GM12878 (cell line): ENCODE results near the gene CFAP91. TPM values are rescaled to one million over a fixed set of nuclear protein-coding genes. Genes with fewer than 3 reads are reported as not detected.

ENCODE experiments used
- ATAC-seq: fragments of 200-7000 bp; cut with Tn5 transposase; 3 replicates; pipeline ENCODE4 v1.9.1; 2020; ENCODE audit warnings: mild to moderate bottlenecking, moderate library complexity
- BruUV-seq: library from RNA; stranded (reverse); fragments of 400-500 nt; replicated peaks from 2 replicates; lab custom pipeline; 2021; lab: Mats Ljungman, UMichigan
- CTCF ChIA-PET: fragments of 300-600 bp; sonication (Branson Sonifier 250); formaldehyde crosslinking; extraction: SDS; loops from one replicate; lab custom pipeline; 2021; ENCODE audit warnings: inconsistent platforms; lab: Yijun Ruan, JAX
- POLR2A ChIA-PET: fragments of 350-600 bp; formaldehyde crosslinking; extraction: SDS; loops from one replicate; lab custom pipeline; 2021; ENCODE audit warnings: inconsistent platforms; lab: Charles Lee
- RAD21 ChIA-PET: fragments of 300-600 bp; sonication (Branson Sonifier 250); formaldehyde crosslinking; loops from one replicate; lab custom pipeline; 2023; ENCODE audit warnings: antibody characterized with exemption; ENCODE audit not compliant: unreplicated experiment; lab: Charles Lee
- SMC1A ChIA-PET: fragments of 300-600 bp; sonication (Branson Sonifier 250); formaldehyde crosslinking; loops from one replicate; lab custom pipeline; 2023; ENCODE audit not compliant: unreplicated experiment, uncharacterized antibody; lab: Charles Lee
- DNase-seq: peaks from one replicate; pipeline ENCODE4 v3.0.0-alpha.2; 2011; ENCODE audit warnings: low read depth, low spot score
- FAIRE-seq: peaks from 3 replicates; lab custom pipeline; 2011; peaks lifted over from hg19 to GRCh38; lab: Jason Lieb, UNC
- H2AFZ ChIP-seq: 2 replicates; pipeline ENCODE4 v1.6.0; 2011; ENCODE audit warnings: low read depth, low read length, control low read depth; ENCODE audit not compliant: control insufficient read depth
- H3K27ac ChIP-seq: 2 replicates; pipeline ENCODE4 v1.5.1; 2011; ENCODE audit warnings: control low read depth; ENCODE audit not compliant: control insufficient read depth, insufficient read depth
- H3K27me3 ChIP-seq, 2 experiments: replicated peaks in 1 of 2; 2 replicates each; pipeline versions ENCODE4 v1.6.0 to v1.6.1; 2011; ENCODE audit warnings: low read length in 1 of 2; ENCODE audit not compliant: control insufficient read depth in 2 of 2, insufficient read depth in 2 of 2
- H3K36me3 ChIP-seq, 2 experiments: 2 replicates each; pipeline ENCODE4 v1.5.1; 2011; ENCODE audit warnings: low read length in 1 of 2; ENCODE audit not compliant: control insufficient read depth in 2 of 2, insufficient read depth in 2 of 2
- H3K4me1 ChIP-seq: 2 replicates; pipeline ENCODE4 v1.6.1; 2011; ENCODE audit warnings: mild to moderate bottlenecking, low read length, moderate library complexity, mixed read lengths; ENCODE audit not compliant: control insufficient read depth, insufficient read depth
- H3K4me2 ChIP-seq: 2 replicates; pipeline ENCODE4 v1.6.0; 2011; ENCODE audit warnings: control low read depth; ENCODE audit not compliant: control insufficient read depth, insufficient read depth
- H3K4me3 ChIP-seq: fragments of 200-600 bp; sonication (generic); 2 replicates; pipeline ENCODE4 v1.5.1; 2016
- H3K79me2 ChIP-seq: 2 replicates; pipeline ENCODE4 v1.6.0; 2011; ENCODE audit warnings: low read length; ENCODE audit not compliant: control insufficient read depth, insufficient read depth
- H3K9ac ChIP-seq: 2 replicates; pipeline ENCODE4 v1.8.0; 2011; ENCODE audit warnings: low read length, control low read depth, mixed read lengths; ENCODE audit not compliant: control insufficient read depth, insufficient read depth
- H3K9me3 ChIP-seq: replicated peaks from 3 replicates; pipeline ENCODE4 v1.5.1; 2011; ENCODE audit warnings: mild to moderate bottlenecking, low read length; ENCODE audit not compliant: control insufficient read depth, insufficient read depth
- H4K20me1 ChIP-seq: 2 replicates; pipeline ENCODE4 v1.6.0; 2011; ENCODE audit not compliant: control insufficient read depth, insufficient read depth
- EGR1 ChIP-seq, 2 experiments: IDR thresholded peaks; 1 replicate in 1 of 2; 2 replicates in 1 of 2; pipeline ENCODE4 v1.6.1; 2011 to 2012; ENCODE audit warnings: low read depth in 2 of 2, low read length in 2 of 2, borderline replicate concordance in 1 of 2, mild to moderate bottlenecking in 1 of 2, moderate library complexity in 1 of 2
- HDAC2 ChIP-seq: fragments of 200-600 bp; sonication (generic); IDR thresholded peaks from 2 replicates; pipeline ENCODE4 v1.6.1; 2017
- HDAC6 ChIP-seq: fragments of 200-600 bp; sonication (generic); IDR thresholded peaks from one replicate; pipeline ENCODE4 v1.8.0; 2017; ENCODE audit warnings: antibody characterized with exemption; ENCODE audit not compliant: unreplicated experiment
- HDGF ChIP-seq: fragments of 450-650 bp; IDR thresholded peaks from 2 replicates; pipeline ENCODE4 v1.6.1; 2016; ENCODE audit warnings: antibody characterized with exemption
- JUND ChIP-seq: IDR thresholded peaks from 2 replicates; pipeline ENCODE4 v1.6.1; 2012; ENCODE audit warnings: low read depth, mild to moderate bottlenecking, low read length, improper control_type of control experiment, moderate library complexity
- PAX8 ChIP-seq: fragments of 450-650 bp; IDR thresholded peaks from 2 replicates; pipeline ENCODE4 v1.6.1; 2017; ENCODE audit warnings: mild to moderate bottlenecking, moderate library complexity
- PML ChIP-seq: IDR thresholded peaks from 2 replicates; pipeline ENCODE4 v1.6.1; 2012; ENCODE audit warnings: low read length, inconsistent platforms
- POLR2A ChIP-seq: IDR thresholded peaks from 2 replicates; pipeline ENCODE4 v1.6.1; 2011; ENCODE audit warnings: low read depth, mild to moderate bottlenecking, low read length
- POLR2AphosphoS5 ChIP-seq: IDR thresholded peaks from 2 replicates; pipeline ENCODE4 v1.6.1; 2011; ENCODE audit warnings: mild to moderate bottlenecking, low read length, inconsistent platforms
- RB1 ChIP-seq: fragments of 450-650 bp; formaldehyde crosslinking; IDR thresholded peaks from 2 replicates; pipeline ENCODE4 v1.6.1; 2017; ENCODE audit warnings: mild to moderate bottlenecking, borderline replicate concordance
- RBBP5 ChIP-seq: fragments of 200-600 bp; sonication (generic); conservative IDR thresholded peaks from 2 replicates; pipeline ENCODE4 v1.6.1; 2016
- RELA ChIP-seq: fragments of 450-650 bp; IDR thresholded peaks from 2 replicates; pipeline ENCODE4 v1.8.0; 2014; ENCODE audit warnings: borderline replicate concordance; ENCODE audit not compliant: partially characterized antibody
- TARDBP ChIP-seq: IDR thresholded peaks from 2 replicates; pipeline ENCODE4 v1.6.1; 2016; ENCODE audit warnings: borderline replicate concordance
- TCF12 ChIP-seq: IDR thresholded peaks from 2 replicates; pipeline ENCODE4 v1.6.1; 2011; ENCODE audit warnings: low read depth, mild to moderate bottlenecking, low read length
- TCF7 ChIP-seq: IDR thresholded peaks from 2 replicates; pipeline ENCODE4 v1.6.1; 2014; ENCODE audit warnings: antibody characterized with exemption, borderline replicate concordance
- ZNF384 ChIP-seq: IDR thresholded peaks from 2 replicates; pipeline ENCODE4 v1.6.1; 2012; ENCODE audit warnings: low read depth, mild to moderate bottlenecking, low read length, improper control_type of control experiment, borderline replicate concordance
- WGBS: methylation state at CpG from one replicate; pipeline ENCODE4 v1.1.6; 2016; ENCODE audit warnings: low lambda C conversion rate; ENCODE audit not compliant: insufficient replicate concordance, insufficient coverage; ENCODE audit errors: missing lambda C conversion rate; 5-methylcytosine and 5-hydroxymethylcytosine counted together
- in situ Hi-C: fragments of 300-500 bp; cut with MboI; formaldehyde crosslinking; loops from 9 replicates; pipeline ENCODE4 v1.14.3; 2018; ENCODE audit warnings: mixed read lengths
- intact Hi-C: fragments of 100-400 bp; cut with micrococcal nuclease; formaldehyde crosslinking; loops from one replicate; pipeline ENCODE4 v1.14.2; 2022; ENCODE audit not compliant: unreplicated experiment
- polyA plus RNA-seq, 11 experiments: library from polyadenylated mRNA; depleted of rRNA in 4 of 11; unstranded in 6 of 11; stranded (reverse) in 5 of 11; fragments of >200 nt; fragmentation: Nextera tagmentation in 4 of 11; fragmentation: Illumina TruSeq in 1 of 11; extraction: Ambion mirVana in 4 of 11; extraction: Trizol in 1 of 11; gene quantifications; 1 replicate in 1 of 11; 2 replicates in 10 of 11; pipeline versions ENCODE4 v1.2.1 to v1.2.3, GENCODE V29; 2011 to 2016; ENCODE audit warnings: inconsistent platforms in 2 of 11, missing spikeins in 2 of 11, low read depth in 1 of 11
- total RNA-seq, 4 experiments: library from RNA; depleted of rRNA in 3 of 4; stranded (reverse); fragments of >200 nt in 3 of 4; fragmentation: Illumina TruSeq in 1 of 4; extraction: Trizol in 1 of 4; gene quantifications; 2 replicates each; pipeline versions ENCODE4 v1.2.1 to v1.2.3, GENCODE V29; 2013 to 2021
- TF ChIP-seq, protein P1 (sequence below): fragments of 450-650 bp; IDR thresholded peaks from 2 replicates; pipeline ENCODE4 v1.6.1; 2017; ENCODE audit warnings: low read depth, mild to moderate bottlenecking, moderate library complexity
- TF ChIP-seq, protein P2 (sequence below): IDR thresholded peaks from 2 replicates; pipeline ENCODE4 v1.6.1; 2011; ENCODE audit warnings: low read depth, mild to moderate bottlenecking, low read length, moderate library complexity, borderline replicate concordance; ENCODE audit errors: extremely low read depth
- TF ChIP-seq, protein P3 (sequence below): fragments of 450-650 bp; IDR thresholded peaks from 2 replicates; pipeline ENCODE4 v1.6.1; 2017; ENCODE audit warnings: mild to moderate bottlenecking, moderate library complexity

CFAP91 gene
- total and polyA plus RNA-seq, 10 of the 15 experiments (the other 5 are each of a cell fraction or from before 2014, with no cell fraction given) = 0.03 to 2.2 (median 0.92) TPM

DNA sequence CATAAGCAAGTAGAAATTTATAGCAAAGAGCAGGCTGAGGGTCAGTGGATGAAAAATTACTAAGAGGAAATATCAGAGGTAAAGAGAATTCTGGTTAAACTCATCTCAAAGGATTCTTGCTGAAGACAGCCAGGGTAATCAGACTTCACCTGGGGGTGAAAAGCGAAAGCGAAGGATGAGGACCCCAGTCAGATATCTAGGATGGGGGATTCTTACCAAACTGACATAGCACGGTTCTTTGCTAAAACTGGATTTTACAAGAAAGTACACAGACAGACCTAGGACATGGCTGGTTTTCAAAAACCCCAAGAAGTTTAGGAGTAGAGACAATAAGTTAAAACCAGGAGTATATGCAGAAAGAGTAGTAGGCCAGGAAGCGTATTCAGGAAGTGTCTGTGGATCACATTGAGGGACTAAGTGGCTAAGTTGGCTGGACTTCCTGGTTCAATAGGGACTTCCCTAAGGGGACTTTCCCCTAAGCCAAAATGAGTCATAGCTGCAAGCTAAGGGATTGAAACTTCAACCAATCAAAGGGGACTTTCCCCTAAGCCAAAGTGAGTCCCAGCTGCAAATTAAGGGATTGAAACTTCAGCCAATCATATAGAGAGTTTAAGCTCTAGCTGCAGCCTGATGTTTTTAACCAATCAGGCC is 2.4 kb upstream of the CFAP91 start:
- peaks cover 15% of the 10 kb centered on the region for H3K9me3 ChIP-seq
- no peaks in the 10 kb centered on the region for H4K20me1 ChIP-seq
- FAIRE-seq (peak; percentile 49), ATAC-seq (peak; percentile 54), DNase-seq (peak; percentile 74)
- intact Hi-C loops (loop anchor here (1.0 to 10.0 kb wide), 2 partner anchors 110 to 394 kb away; partner anchors contain the start of gene GSK3B), in situ Hi-C loops (no loop called here)
- H3K9ac ChIP-seq = 0 out of 2 replicates have a peak overlapping the region, but pooled peaks have one; percentile 2
- TSS peak; percentile 99 for BruUV-seq
- no peaks in the 10 kb centered on the region for H3K27me3 ChIP-seq
- H3K79me2 ChIP-seq = no peaks in the 10 kb centered on the region; the same call in 1 of the 2 replicates
- H3K4me1 ChIP-seq = peaks cover 38% of the 10 kb centered on the region
- no peak overlapping the region for H3K4me3 ChIP-seq
- RAD21 ChIA-PET = interaction anchor here (1.0 to 1.8 kb wide), 4 partner anchors 20 to 144 kb away, joined by 4 to 5 read pairs (median 4); no protein-coding TSS in a partner anchor
- CTCF ChIA-PET = interaction anchor here (1.3 to 1.7 kb wide), 2 partner anchors 19 to 99 kb away, joined by 3 to 8 read pairs; no protein-coding TSS in a partner anchor
- 29% methylated on average over 4 of the region's 4 CpGs for WGBS
- H3K4me2 ChIP-seq = peak overlapping the region; percentile 66
- POLR2A ChIA-PET = no interaction called here
- SMC1A ChIA-PET = interaction anchor here (0.7 to 2.0 kb wide), 7 partner anchors 8 to 238 kb away, joined by 3 to 5 read pairs (median 4); partner anchors contain the start of gene TMEM39A
- H3K27ac ChIP-seq = peak overlapping the region; percentile 96
- H2AFZ ChIP-seq = peak overlapping the region; percentile 47
- H3K36me3 ChIP-seq = no peaks in the 10 kb centered on the region
- no peak for TF ChIP-seq TCF7
- TF ChIP-seq RB1 = no peak
- no peak for TF ChIP-seq TARDBP
- TF ChIP-seq RELA = peak; percentile 100
- TF ChIP-seq, protein P1, sequence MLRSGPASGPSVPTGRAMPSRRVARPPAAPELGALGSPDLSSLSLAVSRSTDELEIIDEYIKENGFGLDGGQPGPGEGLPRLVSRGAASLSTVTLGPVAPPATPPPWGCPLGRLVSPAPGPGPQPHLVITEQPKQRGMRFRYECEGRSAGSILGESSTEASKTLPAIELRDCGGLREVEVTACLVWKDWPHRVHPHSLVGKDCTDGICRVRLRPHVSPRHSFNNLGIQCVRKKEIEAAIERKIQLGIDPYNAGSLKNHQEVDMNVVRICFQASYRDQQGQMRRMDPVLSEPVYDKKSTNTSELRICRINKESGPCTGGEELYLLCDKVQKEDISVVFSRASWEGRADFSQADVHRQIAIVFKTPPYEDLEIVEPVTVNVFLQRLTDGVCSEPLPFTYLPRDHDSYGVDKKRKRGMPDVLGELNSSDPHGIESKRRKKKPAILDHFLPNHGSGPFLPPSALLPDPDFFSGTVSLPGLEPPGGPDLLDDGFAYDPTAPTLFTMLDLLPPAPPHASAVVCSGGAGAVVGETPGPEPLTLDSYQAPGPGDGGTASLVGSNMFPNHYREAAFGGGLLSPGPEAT = peak; percentile 99
- TF ChIP-seq, protein P2, sequence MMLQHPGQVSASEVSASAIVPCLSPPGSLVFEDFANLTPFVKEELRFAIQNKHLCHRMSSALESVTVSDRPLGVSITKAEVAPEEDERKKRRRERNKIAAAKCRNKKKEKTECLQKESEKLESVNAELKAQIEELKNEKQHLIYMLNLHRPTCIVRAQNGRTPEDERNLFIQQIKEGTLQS = no peak
- peak; percentile 57; the same call in 1 of the 2 replicates for TF ChIP-seq POLR2AphosphoS5
- TF ChIP-seq POLR2A = no peak
- TF ChIP-seq TCF12 = peak; percentile 76
- TF ChIP-seq PML = no peak
- no peak for TF ChIP-seq ZNF384
- TF ChIP-seq HDAC2 = no peak
- peak; percentile 58; the same call in 1 of the 2 replicates for TF ChIP-seq HDGF
- no peak for TF ChIP-seq EGR1 (IDR thresholded peaks at IDR 0.05; ENCODE audit: borderline replicate concordance in 1 of 2, low read depth in 2 of 2, low read length in 2 of 2)
- no peak for TF ChIP-seq HDAC6
- peak; percentile 62; the same call in 1 of the 2 replicates for TF ChIP-seq JUND
- TF ChIP-seq, protein P3, sequence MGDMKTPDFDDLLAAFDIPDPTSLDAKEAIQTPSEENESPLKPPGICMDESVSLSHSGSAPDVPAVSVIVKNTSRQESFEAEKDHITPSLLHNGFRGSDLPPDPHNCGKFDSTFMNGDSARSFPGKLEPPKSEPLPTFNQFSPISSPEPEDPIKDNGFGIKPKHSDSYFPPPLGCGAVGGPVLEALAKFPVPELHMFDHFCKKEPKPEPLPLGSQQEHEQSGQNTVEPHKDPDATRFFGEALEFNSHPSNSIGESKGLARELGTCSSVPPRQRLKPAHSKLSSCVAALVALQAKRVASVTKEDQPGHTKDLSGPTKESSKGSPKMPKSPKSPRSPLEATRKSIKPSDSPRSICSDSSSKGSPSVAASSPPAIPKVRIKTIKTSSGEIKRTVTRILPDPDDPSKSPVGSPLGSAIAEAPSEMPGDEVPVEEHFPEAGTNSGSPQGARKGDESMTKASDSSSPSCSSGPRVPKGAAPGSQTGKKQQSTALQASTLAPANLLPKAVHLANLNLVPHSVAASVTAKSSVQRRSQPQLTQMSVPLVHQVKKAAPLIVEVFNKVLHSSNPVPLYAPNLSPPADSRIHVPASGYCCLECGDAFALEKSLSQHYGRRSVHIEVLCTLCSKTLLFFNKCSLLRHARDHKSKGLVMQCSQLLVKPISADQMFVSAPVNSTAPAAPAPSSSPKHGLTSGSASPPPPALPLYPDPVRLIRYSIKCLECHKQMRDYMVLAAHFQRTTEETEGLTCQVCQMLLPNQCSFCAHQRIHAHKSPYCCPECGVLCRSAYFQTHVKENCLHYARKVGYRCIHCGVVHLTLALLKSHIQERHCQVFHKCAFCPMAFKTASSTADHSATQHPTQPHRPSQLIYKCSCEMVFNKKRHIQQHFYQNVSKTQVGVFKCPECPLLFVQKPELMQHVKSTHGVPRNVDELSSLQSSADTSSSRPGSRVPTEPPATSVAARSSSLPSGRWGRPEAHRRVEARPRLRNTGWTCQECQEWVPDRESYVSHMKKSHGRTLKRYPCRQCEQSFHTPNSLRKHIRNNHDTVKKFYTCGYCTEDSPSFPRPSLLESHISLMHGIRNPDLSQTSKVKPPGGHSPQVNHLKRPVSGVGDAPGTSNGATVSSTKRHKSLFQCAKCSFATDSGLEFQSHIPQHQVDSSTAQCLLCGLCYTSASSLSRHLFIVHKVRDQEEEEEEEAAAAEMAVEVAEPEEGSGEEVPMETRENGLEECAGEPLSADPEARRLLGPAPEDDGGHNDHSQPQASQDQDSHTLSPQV = peak; percentile 15; the same call in 1 of the 2 replicates
- no peak for TF ChIP-seq PAX8
- no peak for TF ChIP-seq RBBP5
